Endodermal cell (in vitro differentiated cells): ENCODE measurements around the gene PLA2R1. TPM values are rescaled to one million over a fixed set of nuclear protein-coding genes. Genes with fewer than 3 reads are reported as not detected.
"Not testable (repeated sequence)": the region's sequence is repeated elsewhere in the genome, so short reads cannot be mapped to it uniquely, and the experiment has no call there.

ENCODE experiments used
- DNase-seq: peaks from one replicate; pipeline ENCODE4 v3.0.0-alpha.2; 2017
- H3K27ac ChIP-seq: 2 replicates; pipeline ENCODE4 v1.5.1; 2013; ENCODE audit warnings: mild to moderate bottlenecking, low read depth, low read length, moderate library complexity
- H3K27me3 ChIP-seq: 2 replicates; pipeline ENCODE4 v1.6.1; 2013; ENCODE audit warnings: mild to moderate bottlenecking, low read length, moderate library complexity; ENCODE audit not compliant: insufficient read depth, control insufficient read depth, poor library complexity, severe bottlenecking
- H3K36me3 ChIP-seq: 2 replicates; pipeline ENCODE4 v1.7.0; 2013; ENCODE audit warnings: mild to moderate bottlenecking, low read length, moderate library complexity; ENCODE audit not compliant: control insufficient read depth, insufficient read depth
- H3K4me1 ChIP-seq: one replicate; pipeline ENCODE4 v1.7.0; 2013; ENCODE audit warnings: low read length; ENCODE audit not compliant: control insufficient read depth, insufficient read depth
- H3K4me3 ChIP-seq: 2 replicates; pipeline ENCODE4 v1.5.1; 2013; ENCODE audit warnings: mild to moderate bottlenecking, low read length, moderate library complexity
- H3K9ac ChIP-seq: 2 replicates; pipeline ENCODE4 v1.6.1; 2013; ENCODE audit warnings: mild to moderate bottlenecking, low read length, moderate library complexity; ENCODE audit not compliant: poor library complexity, severe bottlenecking; ENCODE audit errors: extremely low read depth
- H3K9me3 ChIP-seq: 2 replicates; pipeline ENCODE4 v1.6.1; 2013; ENCODE audit warnings: mild to moderate bottlenecking, low read length, moderate library complexity; ENCODE audit not compliant: control insufficient read depth
- H3K27ac Mint-ChIP-seq: 2 replicates; pipeline ENCODE4 v1.8.0; 2020; ENCODE audit warnings: mixed read lengths
- H3K27me3 Mint-ChIP-seq: 2 replicates; pipeline ENCODE4 v1.8.0; 2021; ENCODE audit warnings: mild to moderate bottlenecking, mixed read lengths; ENCODE audit not compliant: insufficient read depth
- H3K36me3 Mint-ChIP-seq: 2 replicates; pipeline ENCODE4 v1.8.0; 2020; ENCODE audit warnings: low read depth, mixed read lengths
- H3K4me1 Mint-ChIP-seq: 2 replicates; pipeline ENCODE4 v1.8.0; 2020; ENCODE audit warnings: mixed read lengths
- H3K4me3 Mint-ChIP-seq: 2 replicates; pipeline ENCODE4 v1.8.0; 2020; ENCODE audit warnings: mild to moderate bottlenecking, moderate library complexity, mixed read lengths
- H3K9me3 Mint-ChIP-seq: 2 replicates; pipeline ENCODE4 v1.8.0; 2020; ENCODE audit warnings: mild to moderate bottlenecking, mixed read lengths
- WGBS, 2 experiments: methylation state at CpG; one replicate each; pipeline versions ENCODE4 v1.1.5 to v1.1.7; 2013; ENCODE audit warnings: missing lambda C conversion rate in 2 of 2, mixed read lengths in 1 of 2; ENCODE audit not compliant: insufficient coverage in 1 of 2, insufficient read length in 1 of 2; 5-methylcytosine and 5-hydroxymethylcytosine counted together
- total RNA-seq, 2 donors: library from RNA; stranded (reverse); fragmentation: NEBNext Ultra II Directional in 1 of 2; extraction: Animal tissue kit (Norgen Biotek cat#: 25700) in 1 of 2; gene quantifications; 2 replicates in 1 of 2; 3 replicates in 1 of 2; pipeline ENCODE4 v1.2.1, GENCODE V29; 2021
- TF ChIP-seq, protein P1 (sequence below): fragments of 200-600 bp; sonication (generic); conservative IDR thresholded peaks from 2 replicates; pipeline ENCODE4 v1.5.0; 2021; ENCODE audit warnings: antibody characterized with exemption, mild to moderate bottlenecking

The PLA2R1 gene
- total RNA-seq, 2 donors from 2014 or later: 1.4 to 1.8 TPM

DNA sequence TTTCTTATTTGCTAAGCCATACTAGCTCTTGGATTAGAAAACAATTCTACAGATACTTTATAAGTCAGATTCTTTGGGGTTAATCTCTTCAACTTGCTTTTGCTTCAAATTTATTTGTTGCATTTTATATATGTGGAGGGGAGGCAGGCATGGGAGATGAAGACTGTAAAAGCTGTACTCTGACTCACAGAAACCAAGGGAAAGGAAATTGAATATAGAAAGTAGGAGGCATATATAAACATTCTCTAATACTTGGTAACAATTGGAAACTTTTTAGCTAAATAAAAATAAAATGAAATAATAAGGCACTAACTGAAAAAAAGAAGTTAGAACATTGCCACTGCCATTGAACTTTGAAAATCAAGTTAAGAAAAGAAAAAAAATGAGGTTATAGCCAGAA is 21.3 kb downstream of the PLA2R1 start:
- Histone ChIP-seq H3K36me3 (no peaks in the 10 kb centered on the region), H3K4me3 (no peak overlapping the region), H3K27ac (no peak overlapping the region), H3K4me1 (peaks cover 11% of the 10 kb centered on the region), H3K27me3 (no peaks in the 10 kb centered on the region), H3K9ac (no peak overlapping the region), H3K9me3 (no peaks in the 10 kb centered on the region)
- no peaks in the 10 kb centered on the region for H3K27me3 Mint-ChIP-seq
- H3K4me1 Mint-ChIP-seq: peaks cover 20% of the 10 kb centered on the region
- H3K9me3 Mint-ChIP-seq: no peaks in the 10 kb centered on the region
- no peak for DNase-seq
- H3K27ac Mint-ChIP-seq: no peak overlapping the region
- TF ChIP-seq, protein P1, sequence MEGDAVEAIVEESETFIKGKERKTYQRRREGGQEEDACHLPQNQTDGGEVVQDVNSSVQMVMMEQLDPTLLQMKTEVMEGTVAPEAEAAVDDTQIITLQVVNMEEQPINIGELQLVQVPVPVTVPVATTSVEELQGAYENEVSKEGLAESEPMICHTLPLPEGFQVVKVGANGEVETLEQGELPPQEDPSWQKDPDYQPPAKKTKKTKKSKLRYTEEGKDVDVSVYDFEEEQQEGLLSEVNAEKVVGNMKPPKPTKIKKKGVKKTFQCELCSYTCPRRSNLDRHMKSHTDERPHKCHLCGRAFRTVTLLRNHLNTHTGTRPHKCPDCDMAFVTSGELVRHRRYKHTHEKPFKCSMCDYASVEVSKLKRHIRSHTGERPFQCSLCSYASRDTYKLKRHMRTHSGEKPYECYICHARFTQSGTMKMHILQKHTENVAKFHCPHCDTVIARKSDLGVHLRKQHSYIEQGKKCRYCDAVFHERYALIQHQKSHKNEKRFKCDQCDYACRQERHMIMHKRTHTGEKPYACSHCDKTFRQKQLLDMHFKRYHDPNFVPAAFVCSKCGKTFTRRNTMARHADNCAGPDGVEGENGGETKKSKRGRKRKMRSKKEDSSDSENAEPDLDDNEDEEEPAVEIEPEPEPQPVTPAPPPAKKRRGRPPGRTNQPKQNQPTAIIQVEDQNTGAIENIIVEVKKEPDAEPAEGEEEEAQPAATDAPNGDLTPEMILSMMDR: no peak
- no peak overlapping the region for H3K4me3 Mint-ChIP-seq
- H3K36me3 Mint-ChIP-seq: no peaks in the 10 kb centered on the region

DNA sequence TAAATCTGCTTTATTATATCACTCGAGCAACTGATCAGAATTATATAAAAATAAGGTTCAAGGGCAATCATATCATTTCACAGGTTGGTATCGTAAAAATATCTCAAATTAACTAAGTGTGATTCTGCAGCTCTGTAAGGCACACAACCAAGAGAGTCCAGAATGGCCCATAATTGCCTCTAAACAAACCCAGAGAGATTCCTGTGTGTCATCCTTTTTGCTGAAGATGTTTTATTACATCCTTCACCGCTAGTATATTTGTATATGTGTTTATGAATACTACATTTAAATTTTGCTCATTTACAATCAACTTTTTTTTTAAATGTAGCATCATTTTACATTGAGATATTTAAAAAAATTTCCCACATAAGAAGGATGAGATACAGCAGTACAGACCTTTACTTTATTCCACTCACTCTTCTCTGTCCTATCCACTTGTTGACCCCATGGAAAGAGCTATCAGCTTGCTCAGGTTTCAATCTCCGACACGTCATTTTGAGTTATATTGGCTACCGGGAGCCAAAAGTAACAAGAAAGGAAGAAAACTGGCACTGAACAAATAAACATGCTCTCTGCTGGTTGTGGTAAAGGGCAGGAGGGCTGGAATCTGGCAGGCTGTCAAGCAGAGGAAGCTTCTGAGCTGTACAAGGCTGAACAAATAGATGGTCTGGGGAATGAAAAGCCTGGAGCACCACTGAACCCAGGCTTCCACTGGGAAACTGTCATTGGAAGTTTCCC is 23.1 kb downstream of the PLA2R1 start:
- H3K9me3 Mint-ChIP-seq: no peaks in the 10 kb centered on the region
- no peaks in the 10 kb centered on the region for H3K36me3 Mint-ChIP-seq
- peaks cover 20% of the 10 kb centered on the region for H3K4me1 Mint-ChIP-seq
- H3K4me3 Mint-ChIP-seq: no peak overlapping the region
- no peaks in the 10 kb centered on the region for H3K27me3 Mint-ChIP-seq
- no peaks in the 10 kb centered on the region for H3K9me3 ChIP-seq
- H3K4me1 ChIP-seq: peaks cover 13% of the 10 kb centered on the region
- WGBS, 2 experiments: 96 to 100% methylated on average over 4 to 5 of the region's 6 CpGs
- TF ChIP-seq, protein P1: no peak
- H3K27me3 ChIP-seq: no peaks in the 10 kb centered on the region
- H3K27ac ChIP-seq: no peak overlapping the region
- DNase-seq: no peak
- H3K36me3 ChIP-seq: no peaks in the 10 kb centered on the region
- no peak overlapping the region for H3K9ac ChIP-seq
- no peak overlapping the region for H3K4me3 ChIP-seq
- no peak overlapping the region for H3K27ac Mint-ChIP-seq

DNA sequence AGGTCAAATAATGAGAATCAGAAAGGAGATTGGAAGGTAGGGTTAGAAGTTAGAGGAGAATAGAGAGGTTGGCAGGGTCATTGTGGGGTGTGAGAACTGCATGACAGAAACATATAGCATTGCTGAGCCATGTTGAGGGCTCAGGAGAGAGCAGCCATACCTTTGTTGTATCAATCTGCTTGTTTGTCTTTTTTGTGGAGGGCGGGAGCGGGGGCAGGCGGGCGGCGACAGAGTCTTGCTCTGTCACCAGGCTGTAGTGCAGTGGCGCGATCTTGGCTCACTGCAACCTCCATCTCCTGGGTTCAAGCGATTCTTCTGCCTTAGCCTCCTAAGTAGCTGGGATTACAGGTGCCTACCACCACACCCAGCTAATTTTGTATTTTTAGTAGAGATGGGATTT is 23.8 kb downstream of the PLA2R1 start:
- not testable (repeated sequence) for DNase-seq, H3K27me3 ChIP-seq, H3K4me3 ChIP-seq, H3K9me3 ChIP-seq, H3K9me3 Mint-ChIP-seq, H3K4me3 Mint-ChIP-seq, H3K36me3 ChIP-seq, H3K9ac ChIP-seq, H3K27me3 Mint-ChIP-seq, H3K27ac ChIP-seq, H3K36me3 Mint-ChIP-seq, H3K27ac Mint-ChIP-seq
- WGBS, 2 experiments: 96 to 97% methylated on average over 6 to 8 of the region's 8 CpGs
- peaks cover 20% of the 10 kb centered on the region for H3K4me1 Mint-ChIP-seq
- peaks cover 13% of the 10 kb centered on the region for H3K4me1 ChIP-seq

DNA sequence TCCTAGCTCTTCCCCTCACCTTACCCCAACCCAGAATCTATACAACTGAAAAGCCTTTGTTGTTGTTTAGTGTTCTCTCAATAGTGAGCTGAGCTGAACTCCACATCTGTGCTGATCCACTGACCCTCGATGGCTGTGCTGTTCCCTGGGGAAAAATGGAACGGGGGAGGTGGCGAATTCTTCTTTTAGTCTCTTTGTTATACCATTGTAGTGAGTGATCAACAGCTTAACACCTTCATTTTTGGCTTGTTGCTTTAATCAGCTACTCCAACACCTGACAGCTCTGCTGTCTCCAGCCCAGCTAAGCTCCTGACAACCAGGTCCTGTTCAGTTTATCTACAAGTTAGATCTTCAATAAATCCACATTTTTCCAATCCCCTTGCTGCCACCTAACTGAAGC is 25.7 kb downstream of the PLA2R1 start:
- Histone ChIP-seq H3K4me3 (no peak overlapping the region), H3K27me3 (no peaks in the 10 kb centered on the region), H3K4me1 (peaks cover 15% of the 10 kb centered on the region), H3K36me3 (no peaks in the 10 kb centered on the region), H3K9ac (no peak overlapping the region), H3K27ac (no peak overlapping the region), H3K9me3 (no peaks in the 10 kb centered on the region)
- DNase-seq: peak; percentile 78
- no peaks in the 10 kb centered on the region for H3K36me3 Mint-ChIP-seq
- TF ChIP-seq, protein P1: no peak
- no peak overlapping the region for H3K4me3 Mint-ChIP-seq
- H3K27me3 Mint-ChIP-seq: no peaks in the 10 kb centered on the region
- H3K4me1 Mint-ChIP-seq: peaks cover 14% of the 10 kb centered on the region
- 33 to 70% methylated on average over 1 to 3 of the region's 3 CpGs for WGBS, 2 experiments
- no peak overlapping the region for H3K27ac Mint-ChIP-seq
- no peaks in the 10 kb centered on the region for H3K9me3 Mint-ChIP-seq
